Right lobe of liver (tissue), 6 donors: ENCODE results near the gene GLRA1. TPM values are rescaled to one million over a fixed set of nuclear protein-coding genes. Genes with fewer than 3 reads are reported as not detected.

Experiments used
- ATAC-seq, 4 donors: fragments of 200-7000 bp; cut with Tn5 transposase; one replicate each; pipeline ENCODE4 v1.9.1; 2020; ENCODE audit warnings: mild to moderate bottlenecking in 4 of 4, moderate library complexity in 4 of 4
- DNase-seq, 3 donors: peaks; one replicate each; pipeline ENCODE4 v3.0.0-alpha.2; 2020
- H3K27ac ChIP-seq, 3 donors: fragments of 200-600 bp; one replicate each; pipeline ENCODE4 v1.8.0; 2022
- H3K27me3 ChIP-seq, 2 donors: fragments of 200-600 bp; one replicate each; pipeline ENCODE4 v1.8.0; 2022
- H3K36me3 ChIP-seq, 4 donors: fragments of 200-600 bp; sonication (generic) in 1 of 4; one replicate each; pipeline versions ENCODE4 v1.5.1 to v1.8.0; 2017 to 2022; ENCODE audit warnings: control low read depth in 1 of 4
- H3K4me1 ChIP-seq, 4 donors: fragments of 200-600 bp; sonication (generic) in 1 of 4; one replicate each; pipeline versions ENCODE4 v1.5.1 to v1.8.0; 2017 to 2022; ENCODE audit warnings: control low read depth in 1 of 4
- H3K4me3 ChIP-seq, 3 donors: fragments of 200-600 bp; one replicate each; pipeline ENCODE4 v1.8.0; 2022
- H3K9me3 ChIP-seq, 4 donors: fragments of 200-600 bp; sonication (generic) in 1 of 4; one replicate each; pipeline versions ENCODE4 v1.5.1 to v1.8.0; 2017 to 2022; ENCODE audit warnings: control low read depth in 1 of 4
- CTCF ChIP-seq, 4 donors: fragments of 200-600 bp in 3 of 4; fragments of 450-650 bp in 1 of 4; IDR thresholded peaks; one replicate each; pipeline versions ENCODE4 v1.5.1 to v1.8.0; 2016 to 2022; ENCODE audit warnings: antibody characterized with exemption in 4 of 4, mild to moderate bottlenecking in 2 of 4
- POLR2A ChIP-seq: fragments of 450-650 bp; IDR thresholded peaks from one replicate; pipeline ENCODE4 v1.6.1; 2017; ENCODE audit warnings: antibody characterized with exemption, mild to moderate bottlenecking
- WGBS: methylation state at CpG from one replicate; pipeline ENCODE4 v1.1.6; 2018; ENCODE audit warnings: low coverage, low lambda C conversion rate; ENCODE audit not compliant: insufficient coverage; ENCODE audit errors: missing lambda C conversion rate; 5-methylcytosine and 5-hydroxymethylcytosine counted together
- intact Hi-C, 2 donors: fragments of 100-400 bp; cut with DNase I; formaldehyde crosslinking; loops; one replicate each; pipeline versions ENCODE4 v1.11.2 to v1.14.1; 2022
- total RNA-seq, 6 experiments: library from RNA; depleted of rRNA in 2 of 6; stranded (reverse); fragments of >200 nt in 2 of 6; fragmentation: NEBNext Ultra II Directional in 3 of 6; extraction: Animal tissue kit (Norgen Biotek cat#: 25700) in 3 of 6; gene quantifications; one replicate each; pipeline versions ENCODE4 v1.1.0 to v1.2.4, GENCODE V29; 2016 to 2023
- donor health status: DM: no; HTN: yes; CAD: no.
- donor health status: DM: no; HTN: no; CAD: no.
- donor health status: DM: no; HTN: no; CAD: no.
- donor health status: DM: no; HTN: yes; CAD: no.
- donor health status: DM: no; HTN: yes; CAD: no.

The GLRA1 gene
- total RNA-seq, 6 experiments from 2014 or later: not detected

DNA sequence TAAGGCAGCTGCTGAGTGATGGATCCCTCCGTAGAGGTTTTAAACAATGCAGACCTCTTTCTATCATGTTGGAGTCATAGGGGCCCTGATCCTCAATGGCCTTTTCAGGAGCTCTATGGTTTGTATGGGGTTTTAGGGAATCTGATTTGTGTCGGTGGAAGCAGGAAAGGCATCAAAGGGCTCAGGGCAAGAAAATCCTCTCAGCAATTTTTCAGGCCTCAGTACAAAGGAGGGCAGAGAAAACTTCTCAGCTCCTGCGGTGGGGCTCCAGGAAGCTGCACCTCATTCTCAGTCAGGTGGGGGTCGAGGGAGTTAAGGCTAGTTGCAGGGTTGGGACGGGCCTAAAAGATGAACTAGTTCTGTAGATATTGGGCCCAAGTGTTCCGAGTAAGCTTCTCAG is 35.0 kb downstream of the GLRA1 start:
- 47% methylated on average over 5 of the region's 6 CpGs for WGBS
- H3K27me3 ChIP-seq: no peaks in the 10 kb centered on the region
- no peak overlapping the region for H3K4me3 ChIP-seq
- H3K27ac ChIP-seq: no peak overlapping the region
- no peaks in the 10 kb centered on the region for H3K36me3 ChIP-seq
- no peak for DNase-seq
- TF ChIP-seq POLR2A (no peak), CTCF (IDR thresholded peaks at IDR 0.05) (no peak)
- ATAC-seq: no peak
- intact Hi-C loops: no loop called here
- H3K4me1 ChIP-seq: no peaks in the 10 kb centered on the region
- no peaks in the 10 kb centered on the region for H3K9me3 ChIP-seq

DNA sequence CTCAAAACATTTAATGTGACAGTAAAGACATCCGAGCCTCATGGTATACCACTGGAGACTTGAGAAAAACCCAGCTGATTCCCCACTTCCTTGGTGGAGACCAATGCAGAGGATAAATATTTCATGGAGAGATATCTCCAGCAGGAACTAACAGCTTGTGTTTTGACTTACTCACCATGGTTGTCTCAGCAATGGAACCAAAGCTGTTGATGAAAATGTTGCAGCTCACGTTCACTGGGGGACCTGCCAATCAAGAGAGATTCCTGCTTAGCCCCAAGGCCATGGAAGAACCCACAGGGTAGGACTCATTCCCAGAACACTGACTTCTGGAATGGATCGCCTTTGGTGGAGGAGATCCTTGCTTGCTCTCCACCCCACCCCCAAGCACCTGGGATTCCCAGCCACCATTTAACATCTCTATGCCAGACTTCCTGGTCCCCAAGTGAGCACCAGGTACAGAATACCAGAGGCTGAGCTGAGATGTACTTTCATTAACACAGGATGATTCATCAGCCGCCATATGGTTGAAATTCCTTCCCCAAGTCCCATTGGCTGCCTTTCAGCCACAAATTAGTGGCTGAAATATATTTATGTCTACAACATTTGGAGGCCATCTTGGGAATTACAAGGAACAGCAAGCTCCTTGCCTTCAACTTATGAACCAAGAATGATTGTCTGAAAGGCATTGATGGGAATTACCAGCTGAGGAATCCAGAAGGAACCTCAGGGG is 37.9 kb downstream of the GLRA1 start:
- TF ChIP-seq POLR2A (no peak), CTCF (IDR thresholded peaks at IDR 0.05) (no peak)
- Histone ChIP-seq H3K27me3 (no peaks in the 10 kb centered on the region), H3K4me1 (no peaks in the 10 kb centered on the region), H3K36me3 (no peaks in the 10 kb centered on the region), H3K9me3 (no peaks in the 10 kb centered on the region), H3K27ac (no peak overlapping the region), H3K4me3 (no peak overlapping the region)
- DNase-seq (no peak), ATAC-seq (no peak)
- WGBS: 46% methylated on average over 2 of the region's 4 CpGs
- intact Hi-C loops: no loop called here

- no peak for ATAC-seq
- intact Hi-C loops: no loop called here
- H3K9me3 ChIP-seq: no peaks in the 10 kb centered on the region
- no peak for TF ChIP-seq CTCF (IDR thresholded peaks at IDR 0.05)
- no peak for TF ChIP-seq POLR2A
- no peak overlapping the region for H3K27ac ChIP-seq
- no peaks in the 10 kb centered on the region for H3K4me1 ChIP-seq
- WGBS: 71% methylated on average over 8 of the region's 9 CpGs
- no peak for DNase-seq
- no peaks in the 10 kb centered on the region for H3K27me3 ChIP-seq
- H3K4me3 ChIP-seq: no peak overlapping the region
- no peaks in the 10 kb centered on the region for H3K36me3 ChIP-seq
Measured at GRCh38 chr5:151885138-151885908, 39.3 kb downstream of the GLRA1 start.

GRCh38 chr5:151881621-151882225 is 42.9 kb downstream of the GLRA1 start:
- Histone ChIP-seq H3K4me1 (no peaks in the 10 kb centered on the region), H3K27me3 (no peaks in the 10 kb centered on the region), H3K4me3 (no peak overlapping the region), H3K36me3 (no peaks in the 10 kb centered on the region), H3K9me3 (no peaks in the 10 kb centered on the region), H3K27ac (no peak overlapping the region)
- ATAC-seq: no peak
- intact Hi-C loops: no loop called here
- no peak for DNase-seq
- WGBS: no CpG with 5 or more reads among the region's 2 CpGs
- TF ChIP-seq CTCF (IDR thresholded peaks at IDR 0.05): no peak
- no peak for TF ChIP-seq POLR2A
